H9 (cell line): ENCODE results near the gene ANGPT4. TPM values are rescaled to one million over a fixed set of nuclear protein-coding genes. Genes with fewer than 3 reads are reported as not detected.

Experiments
- DNase-seq: peaks from one replicate; pipeline ENCODE4 v3.0.0-alpha.2; 2017
- H2AFZ ChIP-seq: one replicate; pipeline ENCODE4 v1.6.1; 2013; ENCODE audit warnings: mild to moderate bottlenecking, low read length, control low read depth, moderate library complexity
- H2AK5ac ChIP-seq: 2 replicates; pipeline ENCODE4 v1.6.1; 2013; ENCODE audit warnings: low read length, control low read depth, mixed read lengths; ENCODE audit not compliant: insufficient read length
- H2BK120ac ChIP-seq: one replicate; pipeline ENCODE4 v1.6.1; 2013; ENCODE audit warnings: low read depth, mild to moderate bottlenecking, low read length, control low read depth, inconsistent platforms; ENCODE audit not compliant: poor library complexity, severe bottlenecking
- H2BK12ac ChIP-seq: 2 replicates; pipeline ENCODE4 v1.6.1; 2013; ENCODE audit warnings: low read length, control low read depth, mixed read lengths, low read depth; ENCODE audit not compliant: insufficient read length
- H2BK15ac ChIP-seq: 2 replicates; pipeline ENCODE4 v1.6.1; 2013; ENCODE audit warnings: low read depth, low read length, control low read depth
- H2BK20ac ChIP-seq: one replicate; pipeline ENCODE4 v1.6.1; 2013; ENCODE audit warnings: low read depth, mild to moderate bottlenecking, low read length, control low read depth, inconsistent platforms; ENCODE audit not compliant: poor library complexity, severe bottlenecking
- H2BK5ac ChIP-seq: 2 replicates; pipeline ENCODE4 v1.6.1; 2013; ENCODE audit warnings: low read length, control low read depth, mixed read lengths; ENCODE audit not compliant: insufficient read length
- H3K14ac ChIP-seq: 2 replicates; pipeline ENCODE4 v1.6.1; 2013; ENCODE audit warnings: low read length, control low read depth; ENCODE audit not compliant: insufficient read depth
- H3K18ac ChIP-seq: 2 replicates; pipeline ENCODE4 v1.6.1; 2013; ENCODE audit warnings: low read depth, mild to moderate bottlenecking, mixed read lengths, low read length, control low read depth; ENCODE audit not compliant: insufficient read length
- H3K23ac ChIP-seq: 2 replicates; pipeline ENCODE4 v1.6.1; 2013; ENCODE audit warnings: low read length, control low read depth, mixed read lengths, low read depth; ENCODE audit not compliant: insufficient read length
- H3K23me2 ChIP-seq: 2 replicates; pipeline ENCODE4 v1.6.1; 2013; ENCODE audit warnings: low read depth, mild to moderate bottlenecking, mixed read lengths, low read length, control low read depth; ENCODE audit not compliant: insufficient read length, poor library complexity, severe bottlenecking
- H3K27ac ChIP-seq: 2 replicates; pipeline ENCODE4 v1.5.1; 2013; ENCODE audit warnings: low read length, control low read depth, mixed read lengths, low read depth; ENCODE audit not compliant: insufficient read length
- H3K27me3 ChIP-seq: 2 replicates; pipeline ENCODE4 v1.6.1; 2013; ENCODE audit warnings: low read length, control low read depth, inconsistent platforms; ENCODE audit not compliant: insufficient read depth
- H3K4ac ChIP-seq: 2 replicates; pipeline ENCODE4 v1.6.1; 2013; ENCODE audit warnings: low read depth, mild to moderate bottlenecking, control low read depth, inconsistent platforms, low read length, moderate library complexity
- H3K4me1 ChIP-seq: 2 replicates; pipeline ENCODE4 v1.6.1; 2013; ENCODE audit warnings: low read length, control low read depth, inconsistent platforms; ENCODE audit not compliant: insufficient read depth
- H3K4me2 ChIP-seq: 2 replicates; pipeline ENCODE4 v1.6.1; 2013; ENCODE audit warnings: low read length, control low read depth, mixed read lengths; ENCODE audit not compliant: insufficient read length, insufficient read depth
- H3K56ac ChIP-seq: 2 replicates; pipeline ENCODE4 v1.6.1; 2013; ENCODE audit warnings: low read depth, mild to moderate bottlenecking, mixed read lengths, low read length, control low read depth; ENCODE audit not compliant: insufficient read length
- H3K79me1 ChIP-seq: 2 replicates; pipeline ENCODE4 v1.6.1; 2013; ENCODE audit warnings: low read depth, mild to moderate bottlenecking, moderate library complexity, low read length, control low read depth, inconsistent platforms; ENCODE audit not compliant: insufficient read depth, poor library complexity, severe bottlenecking
- H3K79me2 ChIP-seq: 2 replicates; pipeline ENCODE4 v1.6.1; 2013; ENCODE audit warnings: low read length, control low read depth, inconsistent platforms; ENCODE audit not compliant: insufficient read depth
- H3K9ac ChIP-seq: 2 replicates; pipeline ENCODE4 v1.6.1; 2013; ENCODE audit warnings: low read length, control low read depth, mixed read lengths; ENCODE audit not compliant: insufficient read length; ENCODE audit errors: extremely low read depth
- H3K9me3 ChIP-seq: one replicate; pipeline ENCODE4 v1.6.1; 2013; ENCODE audit warnings: low read depth, low read length, inconsistent platforms; ENCODE audit not compliant: control insufficient read depth
- H3T11ph ChIP-seq: one replicate; pipeline ENCODE4 v1.6.1; 2013; ENCODE audit warnings: mild to moderate bottlenecking, low read length, control low read depth, inconsistent platforms
- H4K20me1 ChIP-seq: one replicate; pipeline ENCODE4 v1.6.1; 2013; ENCODE audit not compliant: control insufficient read depth, insufficient read length, insufficient read depth
- H4K5ac ChIP-seq: 2 replicates; pipeline ENCODE4 v1.6.1; 2013; ENCODE audit warnings: low read depth, mild to moderate bottlenecking, mixed read lengths, low read length, control low read depth; ENCODE audit not compliant: insufficient read length
- H4K8ac ChIP-seq: replicated peaks from 2 replicates; pipeline ENCODE4 v1.6.1; 2013; ENCODE audit warnings: low read length, control low read depth, mixed read lengths, low read depth; ENCODE audit not compliant: insufficient read length
- H4K91ac ChIP-seq: 2 replicates; pipeline ENCODE4 v1.6.1; 2013; ENCODE audit warnings: low read depth, mild to moderate bottlenecking, moderate library complexity, mixed read lengths, low read length, control low read depth; ENCODE audit not compliant: insufficient read length
- H3K27ac Mint-ChIP-seq, 3 experiments: 2 replicates in 2 of 3; 3 replicates in 1 of 3; pipeline ENCODE4 v1.8.0; 2020 to 2021; ENCODE audit warnings: mixed read lengths in 3 of 3, mild to moderate bottlenecking in 1 of 3, moderate library complexity in 1 of 3
- H3K27me3 Mint-ChIP-seq: 2 replicates; pipeline ENCODE4 v1.8.0; 2021; ENCODE audit warnings: low read depth, mild to moderate bottlenecking, moderate library complexity, mixed read lengths
- H3K36me3 Mint-ChIP-seq, 3 experiments: 2 replicates in 2 of 3; 3 replicates in 1 of 3; pipeline ENCODE4 v1.8.0; 2020 to 2021; ENCODE audit warnings: low read depth in 3 of 3, mixed read lengths in 3 of 3; ENCODE audit not compliant: insufficient read depth in 1 of 3
- H3K4me1 Mint-ChIP-seq, 2 experiments: 2 replicates each; pipeline ENCODE4 v1.8.0; 2020; ENCODE audit warnings: mixed read lengths in 2 of 2
- H3K4me3 Mint-ChIP-seq, 2 experiments: 2 replicates in 1 of 2; 3 replicates in 1 of 2; pipeline ENCODE4 v1.8.0; 2020 to 2021; ENCODE audit warnings: mild to moderate bottlenecking in 2 of 2, mixed read lengths in 2 of 2, moderate library complexity in 1 of 2
- H3K9me3 Mint-ChIP-seq, 2 experiments: 2 replicates in 1 of 2; 3 replicates in 1 of 2; pipeline ENCODE4 v1.8.0; 2020; ENCODE audit warnings: mild to moderate bottlenecking in 2 of 2, mixed read lengths in 2 of 2, moderate library complexity in 1 of 2
- WGBS: extraction: QIAGEN DNeasy Blood & Tissue Kit; methylation state at CpG from one replicate; pipeline ENCODE4 v1.1.7; 2013; ENCODE audit warnings: missing lambda C conversion rate, low lambda C conversion rate, mixed read lengths; ENCODE audit not compliant: insufficient read length; ENCODE audit errors: extremely low coverage; 5-methylcytosine and 5-hydroxymethylcytosine counted together
- total RNA-seq: library from RNA; stranded (reverse); gene quantifications from 2 replicates; pipeline ENCODE4 v1.2.1, GENCODE V29; 2021
- TF ChIP-seq, protein P1 (sequence below): fragments of 200-600 bp; sonication (generic); conservative IDR thresholded peaks from 3 replicates; pipeline ENCODE4 v1.8.0; 2021; ENCODE audit warnings: antibody characterized with exemption, mild to moderate bottlenecking

The ANGPT4 gene
- total RNA-seq, 1 experiment from 2014 or later = 0.11 TPM

DNA sequence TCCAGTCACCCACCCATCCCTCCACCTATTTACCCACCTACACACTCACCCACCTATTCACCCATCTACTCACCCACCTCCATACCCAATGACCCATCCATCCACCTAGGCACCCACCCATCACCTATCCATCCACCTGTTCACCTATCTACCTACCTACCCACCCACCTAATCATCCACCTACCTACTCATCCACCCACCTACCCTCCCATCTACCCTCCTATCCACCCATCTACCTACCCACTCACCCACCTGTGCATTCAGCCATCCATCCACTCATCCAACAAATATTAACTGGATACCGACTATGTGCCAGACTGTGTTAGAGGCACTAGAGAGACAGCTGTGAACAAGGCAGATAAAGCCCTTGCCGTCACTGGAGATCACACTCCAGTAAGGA, 45.6 kb upstream of the ANGPT4 start:
- no peak overlapping the region for H2BK20ac ChIP-seq
- H2BK120ac ChIP-seq = no peak overlapping the region
- TF ChIP-seq, protein P1, sequence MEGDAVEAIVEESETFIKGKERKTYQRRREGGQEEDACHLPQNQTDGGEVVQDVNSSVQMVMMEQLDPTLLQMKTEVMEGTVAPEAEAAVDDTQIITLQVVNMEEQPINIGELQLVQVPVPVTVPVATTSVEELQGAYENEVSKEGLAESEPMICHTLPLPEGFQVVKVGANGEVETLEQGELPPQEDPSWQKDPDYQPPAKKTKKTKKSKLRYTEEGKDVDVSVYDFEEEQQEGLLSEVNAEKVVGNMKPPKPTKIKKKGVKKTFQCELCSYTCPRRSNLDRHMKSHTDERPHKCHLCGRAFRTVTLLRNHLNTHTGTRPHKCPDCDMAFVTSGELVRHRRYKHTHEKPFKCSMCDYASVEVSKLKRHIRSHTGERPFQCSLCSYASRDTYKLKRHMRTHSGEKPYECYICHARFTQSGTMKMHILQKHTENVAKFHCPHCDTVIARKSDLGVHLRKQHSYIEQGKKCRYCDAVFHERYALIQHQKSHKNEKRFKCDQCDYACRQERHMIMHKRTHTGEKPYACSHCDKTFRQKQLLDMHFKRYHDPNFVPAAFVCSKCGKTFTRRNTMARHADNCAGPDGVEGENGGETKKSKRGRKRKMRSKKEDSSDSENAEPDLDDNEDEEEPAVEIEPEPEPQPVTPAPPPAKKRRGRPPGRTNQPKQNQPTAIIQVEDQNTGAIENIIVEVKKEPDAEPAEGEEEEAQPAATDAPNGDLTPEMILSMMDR = no peak
- H3K27ac ChIP-seq = no peak overlapping the region
- Mint-ChIP-seq H3K4me3 (no peak overlapping the region), H3K4me1 (peaks cover 13 to 25% of the 10 kb centered on the region in 2 experiments), H3K36me3 (no peaks in the 10 kb centered on the region; a peak in 1 of 7 replicates), H3K9me3 (no peaks in the 10 kb centered on the region), H3K27me3 (peaks cover 1% of the 10 kb centered on the region; the same call in 1 of the 2 replicates), H3K27ac (no peak overlapping the region; a peak in 1 of 7 replicates)
- H3K18ac ChIP-seq = no peak overlapping the region
- H4K20me1 ChIP-seq = no peaks in the 10 kb centered on the region
- no peaks in the 10 kb centered on the region for H3K27me3 ChIP-seq
- no peak overlapping the region for H4K91ac ChIP-seq
- H3T11ph ChIP-seq = no peak overlapping the region
- no peak overlapping the region for H3K4me2 ChIP-seq
- H2BK15ac ChIP-seq = no peak overlapping the region
- H3K23me2 ChIP-seq = no peaks in the 10 kb centered on the region
- H4K8ac ChIP-seq = no peak overlapping the region
- no peak overlapping the region for H2BK12ac ChIP-seq
- no peak overlapping the region for H3K9ac ChIP-seq
- H3K4me1 ChIP-seq = no peaks in the 10 kb centered on the region
- H3K9me3 ChIP-seq = no peaks in the 10 kb centered on the region
- no peak overlapping the region for H2BK5ac ChIP-seq
- no peak overlapping the region for H2AK5ac ChIP-seq
- H3K23ac ChIP-seq = no peak overlapping the region
- H2AFZ ChIP-seq = no peak overlapping the region
- WGBS = no CpG with 5 or more reads among the region's 2 CpGs
- H3K14ac ChIP-seq = no peak overlapping the region
- H3K4ac ChIP-seq = no peak overlapping the region
- no peak for DNase-seq
- H3K56ac ChIP-seq = no peak overlapping the region
- H4K5ac ChIP-seq = no peak overlapping the region
- H3K79me1 ChIP-seq = no peaks in the 10 kb centered on the region
- no peaks in the 10 kb centered on the region for H3K79me2 ChIP-seq
